A549 treated with Hydrocortisone at 1 μM for 4 hours (cell line): ENCODE results near the gene ATP6V1E1. TPM values are rescaled to one million over a fixed set of nuclear protein-coding genes. Genes with fewer than 3 reads are reported as not detected.

Experiments
- total RNA-seq: library from RNA; stranded (reverse); fragments of 200-300 nt; extraction: Qiagen RNA extraction; gene quantifications from 5 replicates; pipeline ENCODE4 v1.2.3, GENCODE V29; 2022

ATP6V1E1 gene
- 116 to 132 TPM (median 123 TPM) in 5 replicates for total RNA-seq

GRCh38 chr22:17628406-17629172 is at the start of gene ATP6V1E1:
TSS of gene ATP6V1E1 (minus strand) at chr22:17628749. CDS start at chr22:17628635, 114 bp downstream.

GRCh38 chr22:17638432-17639246 is 10.1 kb upstream of the ATP6V1E1 start, which contains the start of gene BCL2L13:
TSS of gene BCL2L13 (plus strand) at chr22:17638757. CDS start at chr22:17655712, 16,955 bp downstream.

DNA sequence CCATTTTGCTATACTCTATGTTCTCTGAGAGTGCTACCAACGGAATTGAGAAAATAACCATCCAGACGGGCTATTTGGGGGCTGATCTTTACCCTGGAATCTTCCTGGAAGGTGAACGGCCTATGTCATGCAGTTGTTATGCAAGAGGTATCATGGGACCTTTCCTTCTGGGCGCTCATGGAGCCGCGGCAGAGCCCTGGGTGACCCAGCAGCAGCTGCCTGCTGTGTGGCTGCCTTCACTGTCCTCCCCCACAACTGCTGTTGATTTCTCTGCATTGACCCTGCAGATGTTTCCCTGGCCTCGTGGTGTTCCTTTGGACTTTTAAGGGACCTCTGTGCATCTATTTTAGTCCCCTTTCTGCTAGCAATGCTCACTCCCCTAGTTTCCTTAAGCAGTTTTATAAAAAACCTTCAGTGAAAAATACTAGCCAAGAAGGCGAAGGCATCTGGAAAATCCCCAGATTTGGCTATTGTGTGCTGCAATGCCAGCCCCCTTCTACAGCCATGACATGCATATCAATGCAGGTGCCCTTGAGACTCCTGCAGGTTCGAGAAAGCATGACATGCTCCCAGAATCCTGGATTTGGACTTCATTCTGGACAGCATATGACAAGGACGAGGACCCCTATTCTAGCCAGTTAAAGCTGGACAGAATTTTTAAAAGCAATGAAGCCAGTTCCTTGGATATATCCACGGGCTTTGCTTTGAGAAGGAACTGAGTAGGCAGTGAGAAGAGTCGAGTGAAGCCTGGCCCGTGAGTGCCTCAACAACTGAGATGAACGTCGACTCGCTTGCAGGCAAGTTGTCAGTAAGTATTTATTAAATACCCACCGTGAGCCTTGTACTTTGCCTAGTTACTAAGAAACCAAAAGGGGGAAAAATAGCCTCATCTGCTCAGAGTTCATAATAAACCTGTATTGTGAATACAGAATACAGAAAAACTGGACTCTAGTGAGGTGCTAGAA is 65.4 kb downstream of the ATP6V1E1 start, which contains the start of gene SLC25A18:
Gene SLC25A18, plus strand, starts transcription at position 593 of the 965 bp plus-strand sequence. CDS start 16,447 bp downstream, outside the sequence.

Other genes with a start within 250 kb of the ATP6V1E1 start
- 0.46 to 0.76 TPM (median 0.53 TPM) in 5 replicates for gene SLC25A18, start 65.3 kb downstream of the ATP6V1E1 start, total RNA-seq
- gene BCL2L13, start 10.0 kb upstream of the ATP6V1E1 start, total RNA-seq = 30.6 to 41.9 TPM (median 31.8 TPM) in 5 replicates
- 58.0 to 83.4 TPM (median 79.3 TPM) in 5 replicates for gene BID, start 145.7 kb upstream of the ATP6V1E1 start, total RNA-seq